ENCODE data around the gene SEBOX.

GRCh38 chr17:28370744-28371103 lies 5.7 kb upstream of the SEBOX start:
- TF ChIP-seq EP300 (IDR thresholded peaks at IDR 0.05; ENCODE audit: borderline replicate concordance in 1 of 2, low read depth in 2 of 2, low read length in 2 of 2) (no peak), POLR2AphosphoS5 (IDR thresholded peaks at IDR 0.05; ENCODE audit: low read depth, low read length) (no peak), CTCF (IDR thresholded peaks at IDR 0.05; ENCODE audit: control extremely low read depth in 1 of 3, insufficient read depth in 1 of 3, low read depth in 1 of 3, low read length in 3 of 3) (no peak), KDM1A (IDR thresholded peaks at IDR 0.05; ENCODE audit: borderline replicate concordance, low read length) (no peak), GABPA (IDR thresholded peaks at IDR 0.05; ENCODE audit: borderline replicate concordance, insufficient read depth, low read length) (no peak), POLR2A (IDR thresholded peaks at IDR 0.05; ENCODE audit: control extremely low read depth in 1 of 2, low read depth in 2 of 2, low read length in 2 of 2) (no peak), SIN3A (conservative IDR thresholded peaks at IDR 0.05 in 1 of 2, IDR thresholded peaks at IDR 0.05 in 1 of 2; ENCODE audit: low read depth in 1 of 2, low read length in 2 of 2) (no peak), CTBP2 (IDR thresholded peaks at IDR 0.05; ENCODE audit: borderline replicate concordance, insufficient read depth, insufficient read length, low read length) (no peak), ATF3 (IDR thresholded peaks at IDR 0.05; ENCODE audit: insufficient read depth, low read depth, low read length) (no peak), RFX5 (IDR thresholded peaks at IDR 0.05; ENCODE audit: borderline replicate concordance, low read depth, low read length) (no peak), SAP30 (IDR thresholded peaks at IDR 0.05; ENCODE audit: insufficient read depth, insufficient replicate concordance, low read length) (no peak), JUN (IDR thresholded peaks at IDR 0.05; ENCODE audit: low read depth, low read length) (no peak)
